Transverse colon (tissue), 4 donors: ENCODE results near the gene LRP1B. TPM values are rescaled to one million over a fixed set of nuclear protein-coding genes. Genes with fewer than 3 reads are reported as not detected.

Source experiments
- DNase-seq: peaks from one replicate; pipeline ENCODE4 v3.0.0-alpha.2; 2019
- H3K27ac ChIP-seq, 4 donors: fragments of 200-600 bp; sonication (generic); 2 replicates each; pipeline ENCODE4 v1.5.1; 2016 to 2018; ENCODE audit warnings: inconsistent platforms in 4 of 4
- H3K27me3 ChIP-seq: fragments of 200-600 bp; sonication (generic); 2 replicates; pipeline ENCODE4 v1.5.1; 2017; ENCODE audit warnings: inconsistent platforms
- H3K36me3 ChIP-seq, 4 donors: fragments of 200-600 bp; sonication (generic); 2 replicates each; pipeline ENCODE4 v1.5.1; 2017 to 2019; ENCODE audit warnings: inconsistent platforms in 4 of 4
- H3K4me1 ChIP-seq, 4 donors: fragments of 200-600 bp; sonication (generic); 2 replicates each; pipeline ENCODE4 v1.5.1; 2017 to 2020; ENCODE audit warnings: inconsistent platforms in 4 of 4
- H3K4me3 ChIP-seq, 4 donors: fragments of 200-600 bp; sonication (generic); 1 replicate in 1 of 4; 2 replicates in 3 of 4; pipeline versions ENCODE4 v1.5.1 to v1.6.1; 2017 to 2019; ENCODE audit warnings: inconsistent platforms in 4 of 4
- H3K9me3 ChIP-seq, 2 donors: fragments of 200-600 bp; sonication (generic); 2 replicates each; pipeline ENCODE4 v1.5.1; 2017 to 2019; ENCODE audit warnings: inconsistent platforms in 2 of 2
- EP300 ChIP-seq: sonication (generic); formaldehyde crosslinking; IDR thresholded peaks from one replicate; pipeline ENCODE4 v1.6.1; 2017; ENCODE audit warnings: antibody characterized with exemption, low read depth
- POLR2A ChIP-seq: fragments of 450-650 bp; IDR thresholded peaks from one replicate; pipeline ENCODE4 v1.6.1; 2016; ENCODE audit warnings: antibody characterized with exemption, mild to moderate bottlenecking, moderate library complexity
- POLR2AphosphoS5 ChIP-seq, 3 donors: sonication (generic); formaldehyde crosslinking; IDR thresholded peaks; one replicate each; pipeline ENCODE4 v1.6.1; 2016; ENCODE audit warnings: antibody characterized with exemption in 3 of 3
- WGBS, 2 donors: methylation state at CpG; one replicate each; pipeline ENCODE4 v1.1.5; 2018; ENCODE audit warnings: low coverage in 1 of 2; 5-methylcytosine and 5-hydroxymethylcytosine counted together
- in situ Hi-C, 4 donors: fragments of 200-750 bp; cut with MboI; loops; one replicate each; pipeline versions ENCODE4 v1.15.0 to v1.15.1; 2017; ENCODE audit warnings: low sequenced_read_pairs in 3 of 4, low pct_ligation_motif_present in 1 of 4, low pct_unique_long_range_greater_than_20kb in 1 of 4
- intact Hi-C: fragments of 100-400 bp; cut with DNase I; formaldehyde crosslinking; loops from one replicate; pipeline ENCODE4 v1.15.1; 2023; ENCODE audit warnings: low total_unique reads
- total RNA-seq, 4 donors: library from RNA; depleted of rRNA; stranded (reverse); fragments of >200 nt; gene quantifications; one replicate each; pipeline ENCODE4 v1.1.0, GENCODE V29; 2016
- TF ChIP-seq, protein P1 (sequence below), 5 experiments: fragments of 200-600 bp in 3 of 5; fragments of 450-650 bp in 2 of 5; sonication (generic) in 3 of 5; IDR thresholded peaks; 1 replicate in 2 of 5; 2 replicates in 3 of 5; pipeline ENCODE4 v1.5.1; 2016 to 2017; ENCODE audit warnings: antibody characterized with exemption in 5 of 5, inconsistent platforms in 3 of 5, mild to moderate bottlenecking in 2 of 5, moderate library complexity in 1 of 5

Gene LRP1B
- total RNA-seq, 4 donors from 2014 or later, result 0.48 to 5.4 (median 0.82) TPM; not detected in 1

DNA sequence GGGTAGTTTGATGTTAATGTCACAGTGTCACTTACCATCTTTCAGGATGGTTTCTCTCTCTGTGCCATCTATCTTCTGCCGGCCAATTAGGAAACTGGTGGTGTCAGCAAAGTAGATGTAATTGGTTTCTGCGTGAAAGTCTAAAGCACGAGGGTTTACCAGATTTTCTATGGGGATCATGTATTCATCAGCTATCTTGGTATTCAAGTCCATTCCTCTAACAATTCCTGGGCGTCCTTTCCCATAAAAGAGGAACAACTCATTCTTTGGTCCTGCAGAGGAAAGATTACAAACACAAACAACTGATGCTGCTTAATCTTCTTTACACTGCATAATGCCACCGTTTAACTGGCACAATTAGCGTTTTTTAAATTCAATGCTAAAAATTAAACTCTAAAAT lies 1081.9 kb downstream of the LRP1B start:
- intact Hi-C loops, result no loop called here
- Histone ChIP-seq H3K27ac (no peak overlapping the region), H3K4me3 (no peak overlapping the region), H3K27me3 (no peaks in the 10 kb centered on the region), H3K36me3 (no peaks in the 10 kb centered on the region), H3K9me3 (no peaks in the 10 kb centered on the region), H3K4me1 (no peaks in the 10 kb centered on the region)
- DNase-seq, result no peak
- in situ Hi-C loops, result no loop called here
- 78 to 79% methylated on average over 3 to 6 of the region's 6 CpGs for WGBS, 2 donors
- TF ChIP-seq, protein P1, sequence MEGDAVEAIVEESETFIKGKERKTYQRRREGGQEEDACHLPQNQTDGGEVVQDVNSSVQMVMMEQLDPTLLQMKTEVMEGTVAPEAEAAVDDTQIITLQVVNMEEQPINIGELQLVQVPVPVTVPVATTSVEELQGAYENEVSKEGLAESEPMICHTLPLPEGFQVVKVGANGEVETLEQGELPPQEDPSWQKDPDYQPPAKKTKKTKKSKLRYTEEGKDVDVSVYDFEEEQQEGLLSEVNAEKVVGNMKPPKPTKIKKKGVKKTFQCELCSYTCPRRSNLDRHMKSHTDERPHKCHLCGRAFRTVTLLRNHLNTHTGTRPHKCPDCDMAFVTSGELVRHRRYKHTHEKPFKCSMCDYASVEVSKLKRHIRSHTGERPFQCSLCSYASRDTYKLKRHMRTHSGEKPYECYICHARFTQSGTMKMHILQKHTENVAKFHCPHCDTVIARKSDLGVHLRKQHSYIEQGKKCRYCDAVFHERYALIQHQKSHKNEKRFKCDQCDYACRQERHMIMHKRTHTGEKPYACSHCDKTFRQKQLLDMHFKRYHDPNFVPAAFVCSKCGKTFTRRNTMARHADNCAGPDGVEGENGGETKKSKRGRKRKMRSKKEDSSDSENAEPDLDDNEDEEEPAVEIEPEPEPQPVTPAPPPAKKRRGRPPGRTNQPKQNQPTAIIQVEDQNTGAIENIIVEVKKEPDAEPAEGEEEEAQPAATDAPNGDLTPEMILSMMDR (IDR thresholded peaks at IDR 0.05), result no peak
- TF ChIP-seq POLR2AphosphoS5 (IDR thresholded peaks at IDR 0.05) (no peak), EP300 (no peak), POLR2A (no peak)

DNA sequence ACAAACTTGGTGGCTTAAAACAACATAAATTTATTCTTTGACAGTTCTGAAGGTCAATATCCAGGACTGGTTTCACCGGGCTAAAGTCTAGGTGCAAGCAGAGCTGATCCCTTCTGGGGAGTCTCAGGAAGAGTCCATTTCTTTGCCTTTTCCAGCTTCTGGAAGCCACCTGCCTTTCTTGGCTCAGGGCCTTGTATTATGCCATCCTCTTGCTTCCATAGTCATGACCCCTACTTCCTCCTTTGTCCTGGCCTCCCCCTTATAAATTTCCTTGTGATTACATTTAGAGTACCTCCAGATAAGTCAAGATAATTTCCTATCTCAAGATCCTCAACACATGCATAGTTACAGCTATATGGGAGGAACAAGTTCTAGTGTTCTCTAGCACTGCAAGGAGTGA lies 1089.5 kb downstream of the LRP1B start:
- H3K27me3 ChIP-seq, result no peaks in the 10 kb centered on the region
- H3K9me3 ChIP-seq, result no peaks in the 10 kb centered on the region
- no peaks in the 10 kb centered on the region for H3K36me3 ChIP-seq
- TF ChIP-seq, protein P1 (IDR thresholded peaks at IDR 0.05), result no peak
- TF ChIP-seq POLR2AphosphoS5 (IDR thresholded peaks at IDR 0.05) (no peak), POLR2A (no peak), EP300 (no peak)
- H3K4me1 ChIP-seq, result no peaks in the 10 kb centered on the region
- no peak for DNase-seq
- intact Hi-C loops, result no loop called here
- no peak overlapping the region for H3K27ac ChIP-seq
- WGBS, 2 donors, result 30% methylated on average over 1 of the region's 1 CpG; no CpG with 5 or more reads in 1 of the 2 donors
- in situ Hi-C loops, result no loop called here
- H3K4me3 ChIP-seq, result no peak overlapping the region

DNA sequence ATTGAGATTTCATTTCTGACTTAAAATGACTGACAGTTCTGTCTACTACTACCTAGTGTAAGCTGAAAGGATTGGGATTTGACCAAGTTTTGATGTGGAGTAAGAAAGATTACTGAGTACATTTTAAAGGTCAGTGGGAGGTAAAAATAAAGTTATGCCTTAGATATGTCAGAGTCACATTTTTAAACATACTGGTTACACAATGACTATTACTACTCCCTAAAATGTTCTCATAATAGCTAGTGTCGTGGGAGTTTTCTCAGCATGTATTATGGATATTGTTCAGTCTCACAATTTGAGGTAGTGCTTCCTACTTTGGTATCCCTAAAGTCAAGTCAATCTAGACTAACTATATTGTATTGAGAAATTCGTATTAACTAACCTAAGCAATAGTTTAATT lies 1092.5 kb downstream of the LRP1B start:
- 66 to 95% methylated on average over 2 of the region's 2 CpGs for WGBS, 2 donors
- Histone ChIP-seq H3K27me3 (no peaks in the 10 kb centered on the region), H3K9me3 (no peaks in the 10 kb centered on the region), H3K4me3 (no peak overlapping the region), H3K36me3 (no peaks in the 10 kb centered on the region), H3K27ac (no peak overlapping the region), H3K4me1 (no peaks in the 10 kb centered on the region)
- TF ChIP-seq POLR2AphosphoS5 (IDR thresholded peaks at IDR 0.05) (no peak), EP300 (no peak), POLR2A (no peak)
- TF ChIP-seq, protein P1 (IDR thresholded peaks at IDR 0.05), result no peak
- DNase-seq, result no peak
- intact Hi-C loops (no loop called here), in situ Hi-C loops (no loop called here)

DNA sequence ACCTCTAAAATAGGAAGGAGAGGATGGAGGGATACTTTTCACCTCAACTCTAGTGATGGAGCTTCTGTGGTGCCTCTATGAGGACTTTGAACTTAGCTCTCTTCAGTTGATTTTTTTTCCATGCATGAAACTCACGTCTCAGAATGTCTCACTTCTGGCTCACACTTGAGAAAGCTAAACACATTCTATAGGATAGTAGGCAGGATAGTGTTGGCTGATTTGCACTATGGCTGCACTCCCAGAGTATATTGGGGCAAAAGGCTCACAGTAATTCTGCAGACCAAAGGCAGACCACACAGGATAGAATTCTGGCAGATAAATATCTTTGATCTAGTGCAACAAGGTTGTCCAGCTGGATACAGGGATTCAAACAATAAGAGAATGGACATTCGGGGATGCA lies 1093.5 kb downstream of the LRP1B start:
- in situ Hi-C loops (no loop called here), intact Hi-C loops (no loop called here)
- Histone ChIP-seq H3K27me3 (no peaks in the 10 kb centered on the region), H3K27ac (no peak overlapping the region), H3K4me3 (no peak overlapping the region), H3K9me3 (no peaks in the 10 kb centered on the region), H3K36me3 (no peaks in the 10 kb centered on the region), H3K4me1 (no peaks in the 10 kb centered on the region)
- DNase-seq, result no peak
- no peak for TF ChIP-seq EP300
- no peak for TF ChIP-seq POLR2AphosphoS5 (IDR thresholded peaks at IDR 0.05)
- TF ChIP-seq, protein P1 (IDR thresholded peaks at IDR 0.05), result no peak
- TF ChIP-seq POLR2A, result no peak
- WGBS, 2 donors, result 39 to 57% methylated on average over 2 of the region's 2 CpGs
